Chondrocyte (in vitro differentiated cells): ENCODE measurements around the gene CRMP1. TPM values are rescaled to one million over a fixed set of nuclear protein-coding genes. Genes with fewer than 3 reads are reported as not detected.

ENCODE experiments used
- DNase-seq: peaks from one replicate; pipeline ENCODE4 v3.0.0; 2021; ENCODE audit warnings: mixed read lengths, low spot score
- H3K27ac Mint-ChIP-seq: one replicate; pipeline ENCODE4 v1.8.0; 2021; ENCODE audit warnings: mild to moderate bottlenecking, moderate library complexity, mixed read lengths; ENCODE audit not compliant: unreplicated experiment
- H3K27me3 Mint-ChIP-seq: 2 replicates; pipeline ENCODE4 v1.8.0; 2021; ENCODE audit warnings: low read depth, mixed read lengths
- H3K36me3 Mint-ChIP-seq: 2 replicates; pipeline ENCODE4 v1.8.0; 2021; ENCODE audit warnings: low read depth, mixed read lengths
- H3K4me1 Mint-ChIP-seq: 2 replicates; pipeline ENCODE4 v1.8.0; 2021; ENCODE audit warnings: low read depth, mild to moderate bottlenecking, mixed read lengths
- H3K4me3 Mint-ChIP-seq: one replicate; pipeline ENCODE4 v1.8.0; 2021; ENCODE audit warnings: mild to moderate bottlenecking, moderate library complexity, mixed read lengths; ENCODE audit not compliant: unreplicated experiment
- H3K9me3 Mint-ChIP-seq: 2 replicates; pipeline ENCODE4 v1.8.0; 2021; ENCODE audit warnings: low read depth, mixed read lengths
- total RNA-seq: library from RNA; stranded (reverse); gene quantifications from 3 replicates; pipeline ENCODE4 v1.2.1, GENCODE V29; 2021
- TF ChIP-seq, protein P1 (sequence below): fragments of 200-600 bp; sonication (generic); IDR thresholded peaks from 2 replicates; pipeline ENCODE4 v1.5.0; 2021; ENCODE audit warnings: antibody characterized with exemption, mild to moderate bottlenecking, moderate library complexity

The CRMP1 gene
- total RNA-seq, 1 donor from 2014 or later = 59.5 TPM

DNA sequence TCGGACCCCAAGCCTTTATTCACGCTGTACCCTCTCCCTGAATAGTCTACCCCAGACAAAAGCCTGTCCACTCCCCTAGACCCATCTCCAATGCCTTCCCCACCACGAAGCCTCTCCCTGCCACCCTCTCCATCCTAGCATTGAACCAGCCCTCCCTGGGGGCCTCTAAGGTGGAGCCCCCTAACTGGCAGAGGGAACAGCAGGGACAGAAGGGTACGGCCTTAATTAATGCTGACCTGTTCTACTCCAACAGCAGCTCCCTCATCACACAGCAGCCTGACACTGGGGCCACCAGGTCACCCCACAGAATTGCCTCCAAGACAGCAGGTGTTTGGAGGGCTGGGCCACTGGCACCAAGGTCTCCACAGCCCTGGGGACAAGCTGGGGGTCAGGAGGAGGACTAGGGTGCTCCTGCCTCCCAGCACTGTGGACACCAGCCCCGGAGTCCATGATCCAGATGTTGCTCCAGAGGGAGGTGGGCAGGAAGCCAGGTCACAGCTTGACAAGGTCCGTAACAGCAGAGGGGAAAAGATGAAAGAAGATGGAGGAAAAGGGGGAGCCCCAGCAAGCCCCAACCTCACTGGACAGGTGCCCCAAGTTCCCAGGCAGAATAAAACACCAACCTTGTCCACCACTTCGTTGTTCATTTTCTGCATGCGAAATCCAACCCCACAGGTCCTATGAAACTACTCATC lies 3.7 kb downstream of the CRMP1 start:
- peaks cover 25% of the 10 kb centered on the region for H3K27me3 Mint-ChIP-seq
- peak overlapping the region; percentile 61 for H3K4me3 Mint-ChIP-seq
- no peaks in the 10 kb centered on the region for H3K9me3 Mint-ChIP-seq
- no peak for DNase-seq
- H3K36me3 Mint-ChIP-seq = no peaks in the 10 kb centered on the region
- TF ChIP-seq, protein P1, sequence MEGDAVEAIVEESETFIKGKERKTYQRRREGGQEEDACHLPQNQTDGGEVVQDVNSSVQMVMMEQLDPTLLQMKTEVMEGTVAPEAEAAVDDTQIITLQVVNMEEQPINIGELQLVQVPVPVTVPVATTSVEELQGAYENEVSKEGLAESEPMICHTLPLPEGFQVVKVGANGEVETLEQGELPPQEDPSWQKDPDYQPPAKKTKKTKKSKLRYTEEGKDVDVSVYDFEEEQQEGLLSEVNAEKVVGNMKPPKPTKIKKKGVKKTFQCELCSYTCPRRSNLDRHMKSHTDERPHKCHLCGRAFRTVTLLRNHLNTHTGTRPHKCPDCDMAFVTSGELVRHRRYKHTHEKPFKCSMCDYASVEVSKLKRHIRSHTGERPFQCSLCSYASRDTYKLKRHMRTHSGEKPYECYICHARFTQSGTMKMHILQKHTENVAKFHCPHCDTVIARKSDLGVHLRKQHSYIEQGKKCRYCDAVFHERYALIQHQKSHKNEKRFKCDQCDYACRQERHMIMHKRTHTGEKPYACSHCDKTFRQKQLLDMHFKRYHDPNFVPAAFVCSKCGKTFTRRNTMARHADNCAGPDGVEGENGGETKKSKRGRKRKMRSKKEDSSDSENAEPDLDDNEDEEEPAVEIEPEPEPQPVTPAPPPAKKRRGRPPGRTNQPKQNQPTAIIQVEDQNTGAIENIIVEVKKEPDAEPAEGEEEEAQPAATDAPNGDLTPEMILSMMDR = no peak
- no peak overlapping the region for H3K27ac Mint-ChIP-seq
- H3K4me1 Mint-ChIP-seq = peaks cover 46% of the 10 kb centered on the region

DNA sequence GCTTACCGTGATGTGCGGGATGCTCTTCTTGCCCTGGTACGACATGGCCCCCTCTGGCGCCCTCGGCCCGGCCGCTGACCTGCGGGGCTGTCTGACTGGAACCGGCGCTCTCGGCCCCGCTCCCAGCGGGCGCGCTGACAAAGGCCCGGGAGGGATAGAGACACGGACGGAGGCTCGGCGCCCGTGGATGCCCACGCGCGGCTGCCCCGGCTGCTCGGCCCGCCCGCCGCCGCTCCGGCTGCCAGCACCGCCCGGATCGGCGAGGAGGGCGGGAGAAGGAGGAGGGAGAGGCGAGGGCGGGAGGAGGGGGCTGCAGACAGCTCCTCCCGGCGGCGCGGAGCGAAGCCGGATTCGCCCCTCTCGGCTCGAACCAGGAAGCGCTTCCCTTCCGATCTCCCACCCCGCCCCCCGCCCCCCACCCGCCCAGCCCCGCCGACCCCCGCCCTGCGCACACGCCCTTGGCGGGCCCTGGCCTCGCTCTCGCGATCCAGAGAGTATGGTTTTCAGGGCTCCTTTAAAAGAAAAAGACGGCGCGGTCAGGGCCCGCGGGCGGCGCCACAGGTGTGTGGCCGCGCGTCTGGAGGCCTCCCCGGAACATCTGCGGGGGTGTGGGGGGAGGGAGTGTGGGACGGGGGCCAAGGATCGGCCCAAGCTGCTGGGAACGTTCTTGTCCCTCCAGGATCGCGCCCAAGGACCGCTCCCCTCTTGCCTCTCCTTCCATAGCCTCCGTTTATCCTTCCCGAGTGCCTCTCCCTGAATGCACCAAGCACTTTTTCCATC lies 4.5 kb downstream of the CRMP1 start:
- DNase-seq = no peak
- H3K4me1 Mint-ChIP-seq = peaks cover 47% of the 10 kb centered on the region
- H3K4me3 Mint-ChIP-seq = peak overlapping the region; percentile 61
- H3K36me3 Mint-ChIP-seq = no peaks in the 10 kb centered on the region
- no peak overlapping the region for H3K27ac Mint-ChIP-seq
- H3K27me3 Mint-ChIP-seq = peaks cover 18% of the 10 kb centered on the region
- no peaks in the 10 kb centered on the region for H3K9me3 Mint-ChIP-seq
- TF ChIP-seq, protein P1 = no peak

DNA sequence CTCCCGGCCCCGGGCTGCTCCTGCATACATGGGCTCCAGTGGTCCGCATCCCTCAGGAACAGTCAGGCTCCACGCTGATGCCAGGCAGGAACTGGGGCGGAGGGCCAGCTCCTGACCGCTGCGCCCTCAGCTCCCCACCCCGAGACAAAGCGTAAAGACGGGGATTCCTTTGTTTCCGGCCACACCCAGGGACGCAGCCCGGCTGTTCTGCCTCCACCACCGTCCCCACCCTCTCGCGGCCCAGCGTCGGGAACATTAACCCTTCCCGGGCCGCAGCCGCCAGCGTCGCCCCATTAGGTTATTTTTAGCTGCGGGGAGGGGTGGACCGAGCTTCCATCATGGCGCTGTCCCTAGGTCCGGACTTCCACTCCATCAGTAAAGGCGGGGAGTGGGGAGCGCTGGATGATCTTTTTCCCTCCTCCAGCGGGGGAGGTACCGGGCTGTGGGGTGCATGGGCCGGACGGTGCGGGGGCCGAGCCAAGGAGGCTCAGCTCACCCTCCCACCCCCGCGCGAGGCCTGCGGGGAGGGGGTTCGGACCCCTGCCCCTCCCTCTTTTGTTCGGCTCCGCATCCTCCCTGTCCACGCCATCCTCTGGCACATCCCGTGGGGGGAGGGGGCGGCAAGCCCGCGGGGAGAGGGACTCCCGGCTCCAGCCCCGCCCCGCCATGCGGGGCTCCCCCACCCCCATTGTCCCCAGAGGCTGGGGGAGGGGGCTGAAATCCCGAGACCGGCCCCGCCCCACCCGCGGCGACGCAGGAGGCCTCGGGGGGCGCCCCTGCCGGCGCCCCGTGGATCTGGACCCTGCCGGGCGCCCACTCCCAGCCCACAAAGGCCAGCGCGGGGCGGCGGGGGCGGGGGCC lies 5.3 kb downstream of the CRMP1 start:
- TF ChIP-seq, protein P1 = peak; percentile 42
- Mint-ChIP-seq H3K36me3 (no peaks in the 10 kb centered on the region), H3K27me3 (peaks cover 16% of the 10 kb centered on the region), H3K9me3 (no peaks in the 10 kb centered on the region), H3K4me1 (peaks cover 45% of the 10 kb centered on the region), H3K4me3 (peak overlapping the region; percentile 86), H3K27ac (peak overlapping the region; percentile 5)
- DNase-seq = no peak

DNA sequence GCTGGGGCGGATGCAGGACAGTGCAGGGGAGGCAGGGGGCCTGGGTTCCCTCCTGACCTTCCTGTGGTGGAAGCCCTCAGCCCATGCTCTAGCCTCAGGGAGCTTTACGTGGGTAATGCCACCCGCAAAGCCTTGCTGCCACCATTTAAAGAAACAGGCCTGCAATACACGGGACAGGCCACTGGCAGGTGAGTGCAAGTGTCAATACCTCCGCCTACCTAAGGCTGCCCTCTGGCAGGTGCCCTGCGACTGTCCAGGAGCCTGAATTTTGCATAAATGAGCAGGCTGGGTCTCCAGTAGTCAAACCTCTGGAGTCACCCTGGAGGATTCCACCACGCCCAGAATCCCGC lies 5.9 kb downstream of the CRMP1 start:
- no peak for DNase-seq
- no peaks in the 10 kb centered on the region for H3K36me3 Mint-ChIP-seq
- peaks cover 14% of the 10 kb centered on the region for H3K27me3 Mint-ChIP-seq
- peaks cover 45% of the 10 kb centered on the region for H3K4me1 Mint-ChIP-seq
- TF ChIP-seq, protein P1 = no peak
- H3K4me3 Mint-ChIP-seq = peak overlapping the region; percentile 86
- H3K27ac Mint-ChIP-seq = peak overlapping the region; percentile 5
- H3K9me3 Mint-ChIP-seq = no peaks in the 10 kb centered on the region

DNA sequence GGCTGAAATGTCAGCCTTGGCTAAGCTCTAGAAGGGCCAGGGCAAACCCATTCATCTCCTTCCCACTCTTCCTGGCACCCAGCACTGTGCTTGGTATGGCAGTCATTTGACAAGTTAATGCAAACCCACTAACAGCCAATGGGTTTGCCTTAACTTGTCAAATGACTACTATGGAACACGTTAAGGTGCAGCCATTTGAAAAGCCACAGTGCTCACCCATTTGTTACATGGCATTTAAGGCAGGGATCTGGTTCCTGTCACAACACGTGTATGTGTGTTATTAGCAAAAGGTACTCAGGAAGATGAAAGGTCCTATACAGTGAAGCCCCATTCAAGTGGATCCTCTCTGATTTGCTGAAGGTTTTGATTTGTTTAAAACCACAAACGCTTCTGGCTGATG lies 7.2 kb downstream of the CRMP1 start:
- peaks cover 4% of the 10 kb centered on the region for H3K27me3 Mint-ChIP-seq
- no peak overlapping the region for H3K27ac Mint-ChIP-seq
- H3K4me1 Mint-ChIP-seq = peaks cover 40% of the 10 kb centered on the region
- H3K9me3 Mint-ChIP-seq = no peaks in the 10 kb centered on the region
- TF ChIP-seq, protein P1 = no peak
- H3K36me3 Mint-ChIP-seq = no peaks in the 10 kb centered on the region
- DNase-seq = no peak
- no peak overlapping the region for H3K4me3 Mint-ChIP-seq
